ENCODE results near the gene AFAP1. TPM values are rescaled to one million over a fixed set of nuclear protein-coding genes. Genes with fewer than 3 reads are reported as not detected.

AFAP1 gene
- total RNA-seq, 4 donors from 2014 or later: 8.2 to 55.0 (median 28.9) TPM

DNA sequence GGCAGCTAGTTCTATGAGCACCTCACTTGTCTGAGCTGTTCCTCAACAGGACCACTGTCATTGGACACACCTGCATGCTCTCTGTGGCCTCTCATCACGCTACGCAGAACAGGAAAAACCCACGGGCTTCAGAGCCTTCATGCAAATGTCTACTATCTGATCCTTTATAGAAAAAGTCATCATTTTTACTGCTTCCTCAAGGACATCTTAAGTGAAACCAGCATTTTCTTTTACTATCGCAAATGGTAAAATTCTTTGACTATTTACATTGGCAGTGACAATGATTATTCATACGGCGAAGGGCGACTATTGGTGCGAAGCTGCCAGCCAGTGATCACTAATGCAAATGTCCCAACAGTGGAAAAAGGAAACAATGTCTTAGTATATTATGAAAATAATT, 147.0 kb downstream of the AFAP1 start:
- Histone ChIP-seq H3K36me3 (no peaks in the 10 kb centered on the region), H3K9me3 (no peaks in the 10 kb centered on the region), H3K27me3 (no peaks in the 10 kb centered on the region), H3K4me1 (no peaks in the 10 kb centered on the region), H3K4me3 (no peak overlapping the region), H3K27ac (no peak overlapping the region)
- intact Hi-C loops (cut with DNase I; ENCODE audit: low total_unique reads): no loop called here
- no peak for DNase-seq
- no peak for TF ChIP-seq POLR2A (IDR thresholded peaks at IDR 0.05)
- TF ChIP-seq, protein P1, sequence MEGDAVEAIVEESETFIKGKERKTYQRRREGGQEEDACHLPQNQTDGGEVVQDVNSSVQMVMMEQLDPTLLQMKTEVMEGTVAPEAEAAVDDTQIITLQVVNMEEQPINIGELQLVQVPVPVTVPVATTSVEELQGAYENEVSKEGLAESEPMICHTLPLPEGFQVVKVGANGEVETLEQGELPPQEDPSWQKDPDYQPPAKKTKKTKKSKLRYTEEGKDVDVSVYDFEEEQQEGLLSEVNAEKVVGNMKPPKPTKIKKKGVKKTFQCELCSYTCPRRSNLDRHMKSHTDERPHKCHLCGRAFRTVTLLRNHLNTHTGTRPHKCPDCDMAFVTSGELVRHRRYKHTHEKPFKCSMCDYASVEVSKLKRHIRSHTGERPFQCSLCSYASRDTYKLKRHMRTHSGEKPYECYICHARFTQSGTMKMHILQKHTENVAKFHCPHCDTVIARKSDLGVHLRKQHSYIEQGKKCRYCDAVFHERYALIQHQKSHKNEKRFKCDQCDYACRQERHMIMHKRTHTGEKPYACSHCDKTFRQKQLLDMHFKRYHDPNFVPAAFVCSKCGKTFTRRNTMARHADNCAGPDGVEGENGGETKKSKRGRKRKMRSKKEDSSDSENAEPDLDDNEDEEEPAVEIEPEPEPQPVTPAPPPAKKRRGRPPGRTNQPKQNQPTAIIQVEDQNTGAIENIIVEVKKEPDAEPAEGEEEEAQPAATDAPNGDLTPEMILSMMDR (IDR thresholded peaks at IDR 0.05): no peak

DNA sequence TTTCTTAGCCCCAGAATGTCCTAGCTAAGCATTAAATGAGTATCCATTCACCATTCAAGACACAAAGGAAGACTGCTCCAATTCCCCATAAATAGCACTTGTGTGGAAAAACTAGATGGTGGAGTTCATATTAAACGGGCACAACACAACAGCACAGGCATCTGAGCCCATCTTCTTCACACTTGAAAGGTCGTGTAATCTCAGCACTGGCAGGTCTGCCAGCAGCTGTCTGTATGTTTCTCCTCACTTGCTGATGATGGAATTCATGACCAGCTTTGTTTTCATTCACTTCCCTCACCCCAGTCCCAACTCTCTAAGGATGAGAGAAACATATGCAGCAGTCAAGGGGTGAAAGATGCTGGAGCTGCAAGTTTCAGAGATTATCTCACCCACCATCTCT, 148.7 kb downstream of the AFAP1 start:
- Histone ChIP-seq H3K4me3 (no peak overlapping the region), H3K36me3 (no peaks in the 10 kb centered on the region), H3K27me3 (no peaks in the 10 kb centered on the region), H3K27ac (no peak overlapping the region), H3K4me1 (no peaks in the 10 kb centered on the region), H3K9me3 (no peaks in the 10 kb centered on the region)
- no peak for DNase-seq
- TF ChIP-seq, protein P1 (IDR thresholded peaks at IDR 0.05): no peak
- TF ChIP-seq POLR2A (IDR thresholded peaks at IDR 0.05): no peak
- intact Hi-C loops (cut with DNase I; ENCODE audit: low total_unique reads): no loop called here

GRCh38 chr4:7790023-7790422, 149.6 kb downstream of the AFAP1 start:
- H3K4me3 ChIP-seq: no peak overlapping the region
- no peaks in the 10 kb centered on the region for H3K4me1 ChIP-seq
- DNase-seq: no peak
- H3K36me3 ChIP-seq: no peaks in the 10 kb centered on the region
- no peak for TF ChIP-seq POLR2A (IDR thresholded peaks at IDR 0.05)
- TF ChIP-seq, protein P1 (IDR thresholded peaks at IDR 0.05): no peak
- no peaks in the 10 kb centered on the region for H3K9me3 ChIP-seq
- intact Hi-C loops (cut with DNase I; ENCODE audit: low total_unique reads): no loop called here
- no peaks in the 10 kb centered on the region for H3K27me3 ChIP-seq
- H3K27ac ChIP-seq: no peak overlapping the region

- Histone ChIP-seq H3K27me3 (no peaks in the 10 kb centered on the region), H3K27ac (no peak overlapping the region), H3K4me1 (no peaks in the 10 kb centered on the region), H3K9me3 (no peaks in the 10 kb centered on the region), H3K4me3 (no peak overlapping the region), H3K36me3 (no peaks in the 10 kb centered on the region)
- intact Hi-C loops (cut with DNase I; ENCODE audit: low total_unique reads): no loop called here
- DNase-seq: no peak
- TF ChIP-seq POLR2A (IDR thresholded peaks at IDR 0.05): no peak
- TF ChIP-seq, protein P1 (IDR thresholded peaks at IDR 0.05): no peak
Measured at GRCh38 chr4:7788694-7789425, 150.8 kb downstream of the AFAP1 start.

DNA sequence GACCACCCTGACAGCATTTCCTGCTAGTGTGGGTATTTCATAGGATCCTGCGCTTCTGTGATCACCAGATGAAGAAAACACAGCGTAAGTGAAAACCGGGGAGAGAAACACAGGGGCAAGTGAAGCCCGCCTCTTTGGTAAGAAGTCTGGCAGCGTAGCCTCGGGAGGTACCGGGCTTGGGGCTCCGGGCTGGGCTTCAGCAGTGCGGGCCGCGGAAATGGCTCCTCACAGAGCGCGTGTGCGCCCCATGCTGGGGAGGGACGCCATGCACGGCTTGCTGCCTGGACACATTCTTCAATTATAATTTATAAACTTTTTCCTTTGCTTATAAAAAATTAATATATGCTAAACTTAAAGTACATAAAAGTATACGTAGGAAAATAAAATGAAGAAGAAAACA, 151.5 kb downstream of the AFAP1 start:
- intact Hi-C loops (cut with DNase I; ENCODE audit: low total_unique reads): no loop called here
- Histone ChIP-seq H3K4me1 (no peaks in the 10 kb centered on the region), H3K27me3 (no peaks in the 10 kb centered on the region), H3K27ac (no peak overlapping the region), H3K36me3 (no peaks in the 10 kb centered on the region), H3K4me3 (no peak overlapping the region), H3K9me3 (no peaks in the 10 kb centered on the region)
- no peak for DNase-seq
- no peak for TF ChIP-seq POLR2A (IDR thresholded peaks at IDR 0.05)
- TF ChIP-seq, protein P1 (IDR thresholded peaks at IDR 0.05): no peak

All from uterus (tissue), 4 donors.